Measurements from ENCODE around the gene KCNC2. TPM values are rescaled to one million over a fixed set of nuclear protein-coding genes. Genes with fewer than 3 reads are reported as not detected.

KCNC2 gene
- total RNA-seq, 1 donor from 2014 or later, result not detected

- no peak for FAIRE-seq
Measured at GRCh38 chr12:75161488-75161887, 48.2 kb downstream of the KCNC2 start.

GRCh38 chr12:75157385-75157784, 52.3 kb downstream of the KCNC2 start:
- FAIRE-seq (no peak), DNase-seq (ENCODE audit: low read depth) (no peak)
- no peaks in the 10 kb centered on the region for H3K36me3 ChIP-seq (ENCODE audit: control insufficient read depth, insufficient read depth, low read length)
- H3K27me3 ChIP-seq (ENCODE audit: control insufficient read depth, insufficient read depth, low read length), result no peaks in the 10 kb centered on the region
- TF ChIP-seq CTCF (IDR thresholded peaks at IDR 0.05; ENCODE audit: insufficient read depth, low read length, severe bottlenecking), result no peak
- H3K4me3 ChIP-seq (ENCODE audit: low read depth, low read length), result no peak overlapping the region

More at GRCh38 chr12:75161488-75161887, 48.2 kb downstream of the KCNC2 start:
- Histone ChIP-seq H3K4me3 (ENCODE audit: low read depth, low read length) (no peak overlapping the region), H3K36me3 (ENCODE audit: control insufficient read depth, insufficient read depth, low read length) (no peaks in the 10 kb centered on the region), H3K27me3 (ENCODE audit: control insufficient read depth, insufficient read depth, low read length) (no peaks in the 10 kb centered on the region)
- no peak for DNase-seq (ENCODE audit: low read depth)
- TF ChIP-seq CTCF (IDR thresholded peaks at IDR 0.05; ENCODE audit: insufficient read depth, low read length, severe bottlenecking), result no peak

GRCh38 chr12:75155962-75156361, 53.7 kb downstream of the KCNC2 start:
- TF ChIP-seq CTCF (IDR thresholded peaks at IDR 0.05; ENCODE audit: insufficient read depth, low read length, severe bottlenecking), result no peak
- FAIRE-seq (no peak), DNase-seq (ENCODE audit: low read depth) (no peak)
- H3K36me3 ChIP-seq (ENCODE audit: control insufficient read depth, insufficient read depth, low read length), result no peaks in the 10 kb centered on the region
- H3K4me3 ChIP-seq (ENCODE audit: low read depth, low read length), result no peak overlapping the region
- no peaks in the 10 kb centered on the region for H3K27me3 ChIP-seq (ENCODE audit: control insufficient read depth, insufficient read depth, low read length)

- Histone ChIP-seq H3K36me3 (ENCODE audit: control insufficient read depth, insufficient read depth, low read length) (no peaks in the 10 kb centered on the region), H3K4me3 (ENCODE audit: low read depth, low read length) (no peak overlapping the region), H3K27me3 (ENCODE audit: control insufficient read depth, insufficient read depth, low read length) (no peaks in the 10 kb centered on the region)
- TF ChIP-seq CTCF (IDR thresholded peaks at IDR 0.05; ENCODE audit: insufficient read depth, low read length, severe bottlenecking), result no peak
- DNase-seq (ENCODE audit: low read depth), result no peak
- no peak for FAIRE-seq
Measured at GRCh38 chr12:75154388-75154787, 55.3 kb downstream of the KCNC2 start.

- H3K36me3 ChIP-seq (ENCODE audit: control insufficient read depth, insufficient read depth, low read length), result no peaks in the 10 kb centered on the region
- DNase-seq (ENCODE audit: low read depth), result no peak
- H3K4me3 ChIP-seq (ENCODE audit: low read depth, low read length), result no peak overlapping the region
- FAIRE-seq, result no peak
- H3K27me3 ChIP-seq (ENCODE audit: control insufficient read depth, insufficient read depth, low read length), result no peaks in the 10 kb centered on the region
- no peak for TF ChIP-seq CTCF (IDR thresholded peaks at IDR 0.05; ENCODE audit: insufficient read depth, low read length, severe bottlenecking)
Measured at GRCh38 chr12:75139196-75139595, 70.4 kb downstream of the KCNC2 start.

GRCh38 chr12:75137896-75138295, 71.7 kb downstream of the KCNC2 start:
- H3K4me3 ChIP-seq (ENCODE audit: low read depth, low read length), result no peak overlapping the region
- FAIRE-seq, result no peak
- no peaks in the 10 kb centered on the region for H3K36me3 ChIP-seq (ENCODE audit: control insufficient read depth, insufficient read depth, low read length)
- DNase-seq (ENCODE audit: low read depth), result no peak
- TF ChIP-seq CTCF (IDR thresholded peaks at IDR 0.05; ENCODE audit: insufficient read depth, low read length, severe bottlenecking), result no peak
- H3K27me3 ChIP-seq (ENCODE audit: control insufficient read depth, insufficient read depth, low read length), result no peaks in the 10 kb centered on the region

Data from bronchial epithelial cell (primary cell).